GM19240 (cell line): ENCODE results near the gene KLK8.

Experiments used
- DNase-seq: peaks from one replicate; pipeline ENCODE4 v3.0.0; 2011; ENCODE audit warnings: low spot score; ENCODE audit not compliant: insufficient read length

The KLK8 gene, protein sequence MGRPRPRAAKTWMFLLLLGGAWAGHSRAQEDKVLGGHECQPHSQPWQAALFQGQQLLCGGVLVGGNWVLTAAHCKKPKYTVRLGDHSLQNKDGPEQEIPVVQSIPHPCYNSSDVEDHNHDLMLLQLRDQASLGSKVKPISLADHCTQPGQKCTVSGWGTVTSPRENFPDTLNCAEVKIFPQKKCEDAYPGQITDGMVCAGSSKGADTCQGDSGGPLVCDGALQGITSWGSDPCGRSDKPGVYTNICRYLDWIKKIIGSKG

DNA sequence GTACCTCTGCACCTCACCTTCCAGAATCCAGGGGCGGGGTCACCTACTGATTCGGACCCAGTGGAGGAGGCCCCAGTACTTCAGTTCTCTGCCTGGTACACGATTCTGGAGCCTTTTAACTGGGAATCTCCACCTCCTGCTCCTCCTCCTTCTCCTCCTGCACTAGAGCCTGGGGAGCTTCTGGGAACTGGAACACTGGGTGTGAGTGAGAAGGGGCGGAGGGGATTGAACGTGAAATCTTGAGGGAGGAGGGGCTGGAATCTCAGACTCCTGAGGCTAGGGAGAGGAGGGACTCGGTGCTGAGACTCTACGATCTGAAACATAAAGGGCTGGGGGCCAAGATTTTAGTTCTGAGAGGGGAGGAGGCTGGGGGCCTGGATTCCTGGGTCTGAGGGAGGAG lies at the start of gene KLK8:
Gene KLK8, minus strand, starts transcription at position 90 of the 400 bp plus-strand sequence. CDS start 437 bp downstream, outside the sequence.
- DNase-seq = no peak

DNA sequence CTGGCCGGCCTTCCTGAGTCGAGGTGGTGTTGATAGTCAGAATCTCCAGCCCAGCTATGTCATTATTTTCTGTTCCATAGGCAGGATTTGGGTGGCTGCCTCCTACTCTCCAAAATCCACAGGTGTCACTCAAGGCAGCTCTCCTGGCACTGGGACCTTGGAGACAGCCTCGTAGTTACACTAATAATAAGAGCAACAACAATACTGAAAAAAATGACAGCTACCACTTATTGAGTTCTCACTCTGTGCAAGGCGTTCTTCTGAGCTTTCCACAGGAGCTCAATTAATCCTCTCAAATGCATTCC lies 45.6 kb upstream of the KLK8 start:
- no peak for DNase-seq

DNA sequence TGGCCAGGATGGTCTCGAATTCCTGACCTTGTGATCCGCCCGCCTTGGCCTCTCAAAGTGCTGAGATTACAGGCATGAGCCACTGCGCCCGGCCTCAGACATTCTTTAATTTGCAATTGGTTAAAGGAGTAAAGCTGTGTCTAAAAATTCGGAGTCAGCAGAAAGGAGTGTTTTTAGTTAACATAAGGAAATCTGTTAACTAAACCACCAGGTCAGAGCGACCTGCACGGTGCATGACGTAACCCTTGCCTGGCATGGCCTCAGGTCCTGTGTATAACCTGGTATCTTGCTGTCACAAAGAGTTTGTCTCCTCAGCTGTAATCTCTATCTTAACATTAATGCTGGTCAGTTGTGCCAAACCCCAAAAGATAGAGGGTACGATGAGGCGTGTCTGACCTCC lies 42.9 kb upstream of the KLK8 start:
- DNase-seq = no peak

DNA sequence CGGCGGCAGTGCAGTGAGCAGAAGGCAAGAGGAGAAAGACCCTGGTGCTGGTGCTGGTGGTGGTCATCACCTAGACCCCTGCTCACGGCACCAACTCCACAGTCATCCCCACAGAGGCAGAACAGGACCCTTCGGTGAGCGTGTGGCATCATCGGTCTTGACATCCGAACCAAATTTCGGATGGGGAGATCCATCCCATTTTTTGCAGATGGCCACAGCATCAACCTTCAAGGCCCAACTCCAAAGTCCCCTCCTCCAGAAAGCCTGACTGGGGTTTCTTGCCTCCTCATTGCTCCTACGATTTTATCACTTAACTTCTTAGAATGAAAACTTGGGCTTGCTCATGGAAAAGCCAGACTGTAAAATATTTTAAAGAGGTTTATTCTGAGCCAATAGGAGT lies 42.1 kb upstream of the KLK8 start:
- DNase-seq = no peak

DNA sequence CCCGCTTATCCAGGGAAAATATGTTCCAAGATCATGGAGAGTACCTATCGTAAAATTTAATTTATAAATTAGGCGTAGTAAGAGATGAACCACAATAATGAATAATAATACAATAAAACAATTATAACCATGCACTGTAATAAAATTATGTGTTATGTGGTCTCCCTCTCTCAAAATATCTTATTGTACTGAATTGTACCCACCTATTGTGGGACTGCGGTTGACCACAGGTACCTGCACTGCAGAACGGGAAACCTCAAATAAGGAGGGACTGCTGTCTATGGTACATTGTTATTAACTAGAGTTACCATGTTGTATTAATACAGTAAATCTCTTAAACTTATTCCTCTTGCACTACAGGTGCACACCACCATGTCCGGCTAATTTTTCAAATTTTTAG lies 38.7 kb upstream of the KLK8 start:
- no peak for DNase-seq

DNA sequence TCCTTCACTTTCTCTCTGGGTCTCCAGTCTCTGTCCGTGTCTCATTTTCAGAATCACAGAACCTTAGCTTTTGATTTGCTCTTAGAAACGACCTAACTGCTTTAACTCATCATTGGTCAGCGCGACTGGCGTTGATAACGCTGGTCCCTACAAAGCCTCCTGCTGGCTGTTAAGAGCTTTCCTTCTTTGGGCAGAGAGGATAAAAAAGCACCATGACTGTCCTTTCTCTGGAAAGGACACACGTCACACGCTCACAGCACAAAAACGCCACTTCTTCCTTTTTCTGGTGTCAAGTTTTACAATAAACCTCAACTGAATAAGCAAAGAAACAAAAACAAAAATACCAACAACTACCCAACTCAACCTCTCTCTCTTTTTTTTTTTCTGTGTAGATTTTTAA lies 35.1 kb upstream of the KLK8 start:
- no peak for DNase-seq

DNA sequence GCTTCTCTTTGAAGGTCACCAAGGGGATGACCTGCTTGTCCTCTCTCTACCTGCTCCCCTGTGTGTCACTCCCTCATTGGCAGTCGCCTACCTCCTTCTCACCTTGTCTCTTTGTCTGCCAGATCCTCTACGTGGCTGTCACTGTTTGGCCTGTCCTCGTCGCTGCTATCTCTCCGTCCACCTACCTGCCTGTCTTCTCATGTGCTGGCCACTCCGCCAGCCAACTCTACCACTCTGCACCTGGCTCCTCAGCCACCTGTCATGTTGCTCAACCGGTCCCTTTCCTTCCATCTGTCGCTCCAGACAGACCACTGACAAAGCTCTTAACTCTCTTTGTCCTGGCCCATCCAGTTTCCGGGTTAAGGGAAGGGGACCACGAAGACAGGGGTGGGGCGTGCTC lies 33.3 kb upstream of the KLK8 start, which contains the start of gene KLK12:
Gene KLK12, minus strand, starts transcription at position 299 of the 400 bp plus-strand sequence. CDS start 381 bp downstream, outside the sequence.
- DNase-seq = no peak

DNA sequence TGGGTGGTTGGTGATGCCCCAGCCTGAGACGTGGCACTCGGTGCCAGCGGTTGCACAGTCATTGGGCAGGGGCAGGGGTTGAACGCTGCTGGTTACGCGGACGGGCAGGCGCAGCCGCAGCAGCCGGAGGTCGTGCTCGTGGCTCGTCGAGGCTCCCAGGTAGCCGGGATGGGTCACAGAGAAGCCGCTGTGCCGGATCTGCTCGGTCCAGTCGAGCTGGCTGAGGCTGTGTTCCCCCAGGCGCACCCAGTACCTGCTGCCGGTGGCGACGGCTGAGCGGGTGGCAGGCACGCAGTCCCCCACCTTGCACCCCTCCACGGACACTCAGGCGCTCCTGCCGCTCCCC lies 30.4 kb upstream of the KLK8 start:
- DNase-seq = no peak

DNA sequence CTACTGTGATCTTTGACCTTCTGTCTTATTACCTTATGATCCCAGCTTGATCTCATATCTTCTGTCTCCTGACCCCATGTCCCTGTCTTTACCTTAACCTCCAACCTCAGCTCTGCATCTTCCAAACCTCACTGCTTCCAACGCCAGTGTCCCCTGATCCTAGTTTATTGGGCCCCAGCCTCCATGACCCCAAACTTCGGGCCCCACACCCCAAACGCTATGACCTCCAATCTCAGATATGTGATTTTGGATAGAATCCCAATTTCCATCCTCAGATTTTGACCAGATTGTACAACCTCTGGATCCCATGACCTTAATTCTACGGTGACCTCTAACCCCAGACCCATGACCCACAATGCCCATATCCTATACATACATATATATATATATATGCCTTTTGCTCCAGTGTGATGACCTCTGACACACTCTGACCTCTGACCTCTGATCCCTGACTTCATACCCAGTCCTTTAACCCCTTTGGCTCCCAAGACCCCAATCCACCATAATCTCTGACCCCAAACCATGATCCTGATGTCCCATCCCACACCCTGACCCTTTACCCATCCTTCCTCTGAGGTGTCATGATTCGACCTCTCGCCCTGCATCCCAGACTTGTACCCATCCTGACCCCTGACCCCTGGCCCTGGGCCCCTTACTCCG lies 29.9 kb upstream of the KLK8 start:
- no peak for DNase-seq

DNA sequence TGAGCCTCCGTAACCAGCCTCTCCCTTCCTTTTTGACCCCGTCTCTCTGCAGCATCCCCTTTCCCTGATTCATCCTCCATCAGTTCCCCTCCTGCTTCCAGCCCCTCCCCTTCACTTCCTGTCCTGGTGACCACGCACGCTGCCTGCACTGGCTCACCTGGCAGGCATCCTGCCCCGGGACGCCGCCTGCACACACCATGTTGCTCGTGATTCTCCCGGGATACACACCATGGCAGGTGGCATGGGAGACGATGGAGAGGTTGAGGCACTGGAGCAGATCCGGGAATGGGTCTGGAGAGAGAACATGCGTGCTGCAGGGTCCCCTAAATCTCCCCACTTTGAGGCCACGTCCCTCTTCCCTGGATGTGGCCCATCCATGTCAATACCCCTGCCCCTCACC lies 29.2 kb upstream of the KLK8 start:
- no peak for DNase-seq

DNA sequence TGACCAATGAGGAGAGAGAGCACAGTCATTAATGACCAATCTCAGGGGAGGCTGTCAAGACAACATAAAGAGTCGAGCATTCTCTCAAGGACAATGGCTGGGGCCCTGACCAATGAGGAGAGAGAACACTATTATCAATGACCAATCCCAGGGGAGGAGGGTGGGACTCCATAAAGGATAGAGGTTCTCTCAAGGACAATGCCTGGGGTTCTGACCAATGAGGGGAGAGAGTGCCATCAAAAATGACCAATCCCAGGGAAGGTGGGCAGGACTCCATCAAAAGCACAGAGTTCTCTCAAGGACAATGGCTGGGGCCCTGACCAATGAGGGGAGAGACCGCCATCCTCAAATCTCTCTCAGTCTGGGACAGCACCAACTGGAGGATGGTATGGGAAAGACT lies 28.3 kb upstream of the KLK8 start:
- no peak for DNase-seq

DNA sequence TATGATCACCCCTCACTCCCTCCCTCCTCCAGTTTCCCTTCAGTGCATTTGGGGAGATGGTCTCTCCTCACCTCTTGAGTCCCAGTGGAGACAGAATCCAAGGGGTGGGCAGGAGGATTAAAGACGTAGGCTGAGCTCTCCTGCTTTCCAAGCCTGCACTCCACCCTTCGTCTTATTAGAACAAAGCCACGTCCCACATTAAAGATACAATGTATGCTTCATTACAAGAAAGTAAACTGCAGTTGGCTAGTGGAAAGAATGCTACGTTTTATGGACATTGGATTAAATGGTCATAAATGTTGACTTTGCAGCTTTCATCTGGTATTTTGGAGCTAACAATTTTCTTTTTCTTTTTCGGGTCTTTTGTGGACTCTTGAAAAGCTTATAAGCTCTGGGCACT lies 26.5 kb upstream of the KLK8 start:
- DNase-seq = no peak

DNA sequence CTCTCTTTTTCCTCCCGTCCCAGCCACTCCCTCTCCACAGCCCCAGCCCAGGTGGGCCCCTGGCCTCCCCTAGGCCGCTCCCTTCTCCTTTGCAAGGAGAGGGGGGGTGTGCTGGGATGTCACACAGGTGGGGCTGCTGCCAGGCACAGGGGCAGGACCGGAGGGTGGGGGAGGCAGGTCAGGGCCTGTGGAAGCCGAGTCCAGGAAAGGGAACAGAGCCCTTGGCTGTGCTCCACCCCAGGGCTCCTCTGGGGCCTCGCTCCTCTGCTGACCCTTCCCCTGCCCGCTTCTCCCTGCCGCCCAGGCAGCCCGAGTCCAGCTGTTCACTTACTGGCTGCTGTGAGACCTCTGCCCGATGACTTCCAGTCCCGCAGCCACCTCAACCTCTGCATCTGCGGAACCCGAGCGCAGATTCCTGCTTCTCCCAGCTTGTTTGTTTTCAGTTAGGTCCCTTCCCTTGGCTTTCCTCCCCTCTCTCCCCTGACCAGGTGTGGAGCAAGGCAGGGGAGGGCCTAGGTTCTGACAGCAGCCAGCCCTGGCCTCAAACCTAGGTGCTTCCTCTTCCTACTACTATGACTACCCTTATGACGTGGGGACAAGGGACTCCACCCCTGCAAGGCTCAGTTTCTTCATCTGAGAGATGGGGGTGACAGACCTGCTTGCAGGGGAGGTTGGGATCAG lies 25.9 kb upstream of the KLK8 start:
- DNase-seq = no peak

DNA sequence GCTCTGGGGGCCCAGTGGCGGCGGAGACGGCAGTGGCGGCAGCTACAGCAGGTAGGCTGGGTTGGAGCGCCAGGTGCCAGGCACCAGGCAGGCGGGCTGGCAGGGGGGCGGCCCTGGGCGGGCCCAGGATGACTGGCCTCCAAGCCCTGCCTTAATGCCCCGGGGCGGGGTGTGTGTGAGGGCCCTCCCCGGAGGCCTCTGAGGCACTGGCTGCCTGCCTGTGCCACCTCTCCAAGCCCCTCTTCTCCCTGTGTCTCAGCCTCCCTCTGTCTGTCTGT lies 25.1 kb upstream of the KLK8 start, which contains the start of gene KLK11:
Gene KLK11, minus strand, starts transcription at position 63 of the 278 bp plus-strand sequence. CDS start 985 bp downstream, outside the sequence.
- no peak for DNase-seq

DNA sequence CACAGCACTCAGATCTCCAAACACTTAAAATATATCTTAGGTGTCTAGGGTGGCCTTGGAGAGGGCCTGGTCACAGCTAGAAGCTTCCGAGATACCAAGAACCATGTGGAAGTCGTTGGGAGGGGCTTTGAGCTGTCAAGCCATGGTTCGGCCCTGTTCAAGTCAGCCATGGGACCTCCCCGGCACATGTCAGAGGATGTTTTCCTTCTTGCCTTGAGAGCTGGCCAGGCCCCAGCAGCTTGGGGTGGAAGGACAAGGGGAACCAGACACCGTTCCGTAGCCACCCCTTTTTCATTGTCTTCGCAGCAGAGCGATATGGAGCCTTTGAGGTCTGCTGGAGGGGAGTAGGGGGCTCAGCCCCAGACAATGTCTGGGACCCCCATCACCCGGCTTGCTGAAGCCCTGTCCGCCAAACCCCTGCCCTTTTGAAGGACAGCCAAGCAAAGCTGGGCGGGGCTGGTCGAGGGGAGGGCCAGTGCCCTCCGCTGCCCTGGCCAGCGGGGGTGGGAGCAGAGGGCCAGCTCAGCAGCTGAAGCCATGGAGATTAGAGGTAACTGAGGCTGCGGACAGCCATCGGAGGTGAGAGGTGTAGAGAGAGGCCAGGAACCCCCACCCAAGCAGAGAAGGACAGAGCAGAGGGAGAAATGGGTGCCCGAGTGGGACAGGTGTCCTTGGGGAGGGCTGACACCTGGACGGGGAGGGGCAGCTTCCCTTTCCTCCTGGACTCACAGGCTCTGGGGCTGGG lies 24.6 kb upstream of the KLK8 start:
- DNase-seq = no peak

DNA sequence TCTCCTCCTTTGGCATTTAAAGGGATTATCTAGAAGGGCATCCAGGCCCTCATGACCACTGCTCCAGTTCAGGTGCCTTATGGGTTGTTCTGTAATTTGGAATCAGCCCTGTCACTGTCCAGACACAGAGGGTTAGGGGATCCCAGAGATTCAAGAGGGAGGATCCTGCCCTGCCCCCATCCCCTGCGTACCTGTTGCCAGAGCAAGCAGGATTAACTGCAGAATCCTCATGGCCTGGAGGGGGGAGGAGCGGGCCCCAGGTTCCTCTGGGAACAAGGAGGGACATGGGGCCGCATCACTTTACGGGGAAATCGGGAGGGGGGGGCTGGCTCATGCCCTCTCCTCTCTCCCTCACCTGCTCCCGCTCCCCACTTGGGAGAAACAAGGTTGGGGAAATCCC lies 24.0 kb upstream of the KLK8 start:
- no peak for DNase-seq

DNA sequence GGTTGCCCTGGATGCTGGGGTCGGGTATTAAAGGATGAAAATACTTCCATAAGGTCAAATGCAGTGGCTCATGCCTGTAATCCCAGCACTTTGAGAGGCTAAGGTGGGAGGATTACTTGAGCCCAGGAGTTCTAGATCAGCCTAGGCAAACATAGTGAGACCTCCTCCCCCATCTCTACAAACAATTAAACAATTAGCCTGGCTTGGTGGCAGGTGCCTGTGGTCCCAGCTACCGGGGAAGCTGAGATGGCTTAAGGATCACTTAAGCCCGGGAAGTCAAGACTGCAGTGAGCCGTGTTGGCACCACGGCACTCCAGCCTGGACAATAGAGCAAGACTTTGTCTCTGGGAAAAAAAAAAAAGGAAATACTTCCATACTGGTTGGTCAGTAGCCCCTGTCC lies 23.5 kb upstream of the KLK8 start:
- no peak for DNase-seq

DNA sequence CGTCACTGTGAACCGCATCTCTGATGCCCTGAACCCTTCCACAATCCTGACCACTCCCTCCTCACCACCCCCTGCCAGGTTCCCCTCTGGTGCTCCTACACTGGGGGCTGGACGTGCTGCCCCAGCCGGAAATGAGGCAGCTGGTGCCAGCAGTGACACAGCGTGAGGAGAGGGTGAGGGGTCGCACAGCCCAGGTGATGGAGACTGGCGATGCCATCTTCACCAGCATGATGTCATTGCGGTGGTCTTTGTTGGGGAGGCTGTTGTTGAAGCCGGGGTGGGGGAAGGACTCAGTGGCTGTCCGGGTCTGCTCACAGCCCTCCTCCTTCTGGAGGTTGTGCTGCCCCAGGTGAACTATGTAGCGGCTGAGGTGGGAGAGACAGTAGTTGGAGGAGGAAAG lies 22.5 kb upstream of the KLK8 start:
- no peak for DNase-seq

DNA sequence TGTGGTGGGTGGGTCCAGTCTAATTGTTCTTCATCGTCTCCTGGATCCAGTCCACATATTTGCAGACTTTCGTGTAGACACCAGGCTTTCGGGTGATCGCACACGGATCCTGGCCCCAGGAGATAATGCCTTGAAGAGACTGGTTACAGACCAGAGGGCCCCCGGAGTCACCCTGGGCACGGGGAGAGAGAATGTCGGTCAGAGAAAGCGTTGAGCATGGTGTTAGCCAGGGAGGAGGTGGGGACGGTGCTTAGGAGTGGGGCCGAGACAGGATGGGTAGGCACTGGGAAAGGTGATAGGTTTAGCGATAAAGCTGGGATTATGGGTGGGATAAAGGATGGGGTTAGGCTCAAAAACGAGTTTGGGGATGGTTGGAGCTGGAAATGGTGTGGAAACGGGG lies 21.1 kb upstream of the KLK8 start:
- no peak for DNase-seq

DNA sequence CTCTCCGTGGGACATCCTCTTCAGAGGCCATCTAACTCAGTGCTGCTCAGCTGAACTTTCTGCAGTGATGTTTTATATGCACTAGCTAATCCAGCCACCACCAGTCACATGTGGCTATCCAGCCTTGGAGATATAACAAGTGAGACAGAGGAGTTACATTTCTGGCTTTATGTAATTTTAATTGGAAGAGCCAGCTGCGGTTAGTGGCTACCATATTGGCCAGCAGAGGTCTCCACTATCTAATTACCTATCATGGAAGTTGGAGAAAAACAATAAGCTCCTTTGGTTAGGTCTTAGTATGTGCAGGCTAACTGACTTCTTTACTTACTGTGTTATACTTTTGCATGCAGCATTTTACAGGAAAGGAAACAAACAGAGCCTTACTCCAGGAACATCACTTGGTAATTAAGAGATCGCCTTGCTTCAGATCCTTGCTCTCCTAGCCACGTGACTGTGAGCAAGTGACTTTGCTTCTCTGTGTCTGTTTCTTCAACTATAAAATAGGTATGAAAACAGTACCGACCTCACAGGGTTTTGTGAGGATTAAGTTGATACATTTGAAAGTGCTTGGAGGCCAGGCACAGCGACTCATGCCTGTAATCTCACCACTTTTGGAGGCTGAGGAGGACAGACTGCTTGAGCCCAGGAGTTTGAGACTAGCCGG lies 19.7 kb upstream of the KLK8 start:
- no peak for DNase-seq

DNA sequence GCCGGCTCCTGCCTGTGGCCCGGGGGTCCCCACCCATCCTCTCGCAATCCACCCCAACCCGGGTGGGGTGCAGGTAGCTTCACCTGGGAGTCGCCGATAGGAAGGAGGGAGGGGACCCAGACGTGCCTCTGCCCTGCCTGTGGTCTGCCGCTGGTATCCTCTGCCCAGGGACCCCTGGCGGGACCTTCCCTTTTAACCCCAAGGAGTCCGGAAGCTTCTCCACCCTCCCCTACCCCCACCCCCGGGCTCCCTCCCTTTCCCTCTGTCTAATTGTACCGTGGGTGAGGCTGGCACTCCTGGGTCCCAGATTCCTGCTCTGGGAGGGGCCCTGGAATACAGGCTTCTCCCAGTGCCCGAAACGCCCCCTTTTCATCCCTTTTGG lies 18.1 kb upstream of the KLK8 start, which contains the start of gene KLK10:
Gene KLK10, minus strand, starts transcription at position 166 of the 382 bp plus-strand sequence. CDS start 579 bp downstream, outside the sequence.
- no peak for DNase-seq
